Spleen (tissue), 7 donors: ENCODE measurements around the gene ZFP57.

Experiments
- POLR2A ChIP-seq, 3 donors: fragments of 450-650 bp; IDR thresholded peaks; one replicate each; pipeline ENCODE4 v1.5.1; 2017; ENCODE audit warnings: antibody characterized with exemption in 3 of 3, mild to moderate bottlenecking in 1 of 3
- TF ChIP-seq, protein P1 (sequence below), 11 experiments: fragments of 200-600 bp in 7 of 11; fragments of 450-650 bp in 4 of 11; sonication (generic) in 4 of 11; IDR thresholded peaks in 8 of 11; conservative IDR thresholded peaks in 3 of 11; 1 replicate in 7 of 11; 2 replicates in 4 of 11; pipeline versions ENCODE4 v1.4.0 to v1.8.0; 2016 to 2021; ENCODE audit warnings: antibody characterized with exemption in 11 of 11, inconsistent platforms in 4 of 11, mild to moderate bottlenecking in 1 of 11
- donor health status: DM: no; HTN: no; CAD: no; lungs with moderate emphysema.
- donor health status: DM: no; HTN: no; CAD: no.
- donor health status: DM: no; HTN: no; CAD: no.

DNA sequence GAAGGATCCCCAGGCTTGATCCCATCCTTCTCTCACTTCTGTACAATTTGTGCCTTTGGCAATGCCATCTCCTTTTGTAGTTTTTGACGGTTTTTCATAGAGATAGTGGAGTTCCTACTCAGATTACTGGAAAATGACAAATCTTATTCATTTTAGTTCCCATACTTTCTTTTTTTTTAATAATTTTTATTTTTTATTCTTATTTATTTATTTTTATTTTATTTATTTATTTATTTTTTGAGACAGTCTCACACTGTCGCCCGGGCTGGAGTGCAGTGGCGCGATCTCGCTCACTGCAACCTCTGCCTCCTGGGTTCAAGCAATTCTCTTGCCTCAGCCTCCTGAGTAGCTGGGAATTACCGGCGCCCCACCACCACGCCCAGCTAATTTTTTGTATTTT, 43.7 kb downstream of the ZFP57 start:
- TF ChIP-seq, protein P1, sequence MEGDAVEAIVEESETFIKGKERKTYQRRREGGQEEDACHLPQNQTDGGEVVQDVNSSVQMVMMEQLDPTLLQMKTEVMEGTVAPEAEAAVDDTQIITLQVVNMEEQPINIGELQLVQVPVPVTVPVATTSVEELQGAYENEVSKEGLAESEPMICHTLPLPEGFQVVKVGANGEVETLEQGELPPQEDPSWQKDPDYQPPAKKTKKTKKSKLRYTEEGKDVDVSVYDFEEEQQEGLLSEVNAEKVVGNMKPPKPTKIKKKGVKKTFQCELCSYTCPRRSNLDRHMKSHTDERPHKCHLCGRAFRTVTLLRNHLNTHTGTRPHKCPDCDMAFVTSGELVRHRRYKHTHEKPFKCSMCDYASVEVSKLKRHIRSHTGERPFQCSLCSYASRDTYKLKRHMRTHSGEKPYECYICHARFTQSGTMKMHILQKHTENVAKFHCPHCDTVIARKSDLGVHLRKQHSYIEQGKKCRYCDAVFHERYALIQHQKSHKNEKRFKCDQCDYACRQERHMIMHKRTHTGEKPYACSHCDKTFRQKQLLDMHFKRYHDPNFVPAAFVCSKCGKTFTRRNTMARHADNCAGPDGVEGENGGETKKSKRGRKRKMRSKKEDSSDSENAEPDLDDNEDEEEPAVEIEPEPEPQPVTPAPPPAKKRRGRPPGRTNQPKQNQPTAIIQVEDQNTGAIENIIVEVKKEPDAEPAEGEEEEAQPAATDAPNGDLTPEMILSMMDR (IDR thresholded peaks at IDR 0.05 in 8 of 11, conservative IDR thresholded peaks at IDR 0.05 in 3 of 11), result no peak
- no peak for TF ChIP-seq POLR2A (IDR thresholded peaks at IDR 0.05)
